Fibroblast of pulmonary artery (primary cell): ENCODE measurements around the gene ANO10.
A peak's percentile ranks its signal among the peaks of the same experiment; 100 is the strongest.

Experiments
- DNase-seq: peaks from one replicate; pipeline ENCODE4 v3.0.0-alpha.2; 2010; ENCODE audit warnings: low read depth
- H3K4me3 ChIP-seq: replicated peaks from 2 replicates; pipeline ENCODE4 v1.5.1; 2011; ENCODE audit warnings: low read depth, mild to moderate bottlenecking, control low read depth, low read length, moderate library complexity
- CTCF ChIP-seq: IDR thresholded peaks from 2 replicates; pipeline ENCODE4 v1.5.1; 2011; ENCODE audit warnings: mild to moderate bottlenecking, control low read depth, low read length, inconsistent platforms; ENCODE audit errors: missing control alignments

Gene ANO10

DNA sequence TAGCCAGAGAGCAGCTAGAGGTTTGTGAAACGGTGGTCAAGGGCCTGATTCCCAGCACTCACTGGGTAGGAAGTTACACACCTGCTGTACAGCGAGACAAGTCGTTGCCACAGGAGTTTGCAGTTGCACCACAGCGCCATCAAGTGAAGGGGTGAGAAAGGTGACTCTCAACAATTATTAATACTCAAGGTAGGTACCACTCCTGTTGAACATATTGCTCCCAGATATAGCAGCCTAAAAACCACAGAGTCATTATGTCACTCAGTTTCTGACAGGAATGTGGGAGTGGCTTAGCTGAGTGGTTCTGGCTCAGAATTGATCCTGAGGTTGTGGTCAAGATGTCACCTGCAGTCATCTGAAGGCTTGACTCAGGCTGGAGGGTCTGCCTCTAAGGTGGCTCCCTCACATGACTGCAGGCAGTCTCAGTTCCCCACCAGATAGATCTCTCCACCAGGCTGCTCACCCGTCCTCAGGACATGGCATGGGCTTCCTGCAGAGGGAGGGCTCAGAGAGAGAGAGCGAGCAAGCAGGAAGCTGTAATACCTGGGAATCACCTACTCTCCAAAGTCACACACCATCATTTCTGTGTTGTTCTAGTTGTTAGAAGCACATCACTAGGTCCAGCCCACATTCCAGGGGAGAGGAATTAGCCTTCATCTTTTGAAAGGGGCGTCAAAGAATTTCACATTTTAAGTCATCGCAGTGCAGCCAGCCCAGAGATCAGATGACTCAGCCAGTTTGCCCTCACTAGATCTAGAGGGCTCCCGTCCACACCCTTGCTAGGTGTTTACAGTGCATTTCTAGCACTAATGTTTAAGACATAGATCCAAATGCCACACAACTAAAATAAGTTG, 17.0 kb upstream of the ANO10 start:
- H3K4me3 ChIP-seq: no peak overlapping the region
- TF ChIP-seq CTCF: no peak
- DNase-seq: no peak

GRCh38 chr3:43637702-43638101, 15.9 kb upstream of the ANO10 start:
- no peak for TF ChIP-seq CTCF
- no peak overlapping the region for H3K4me3 ChIP-seq
- no peak for DNase-seq

DNA sequence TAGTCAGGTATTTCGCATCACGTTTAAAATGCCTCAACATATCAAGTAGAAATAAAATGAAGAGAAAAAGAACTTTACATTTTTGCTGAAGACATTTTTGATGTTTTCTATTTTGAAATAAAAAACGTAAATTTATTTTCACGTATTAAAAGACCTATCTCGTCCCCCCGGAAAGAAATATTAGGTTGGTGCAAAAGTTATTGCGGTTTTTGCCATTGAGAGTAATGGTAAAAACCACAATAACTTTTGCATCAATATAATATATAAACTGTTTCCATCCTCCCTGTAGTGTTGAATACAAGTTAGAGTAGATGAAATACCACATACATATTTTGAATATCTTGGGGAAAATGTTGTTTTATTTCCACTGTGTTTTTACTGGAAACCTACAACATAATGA, 11.2 kb upstream of the ANO10 start:
- no peak for DNase-seq
- TF ChIP-seq CTCF: no peak
- no peak overlapping the region for H3K4me3 ChIP-seq

- peak; percentile 62 for DNase-seq
- no peak for TF ChIP-seq CTCF
- no peak overlapping the region for H3K4me3 ChIP-seq
Observed at GRCh38 chr3:43632269-43632733, 10.5 kb upstream of the ANO10 start.

GRCh38 chr3:43629741-43630140, 7.9 kb upstream of the ANO10 start:
- no peak for DNase-seq
- TF ChIP-seq CTCF: no peak
- H3K4me3 ChIP-seq: no peak overlapping the region

DNA sequence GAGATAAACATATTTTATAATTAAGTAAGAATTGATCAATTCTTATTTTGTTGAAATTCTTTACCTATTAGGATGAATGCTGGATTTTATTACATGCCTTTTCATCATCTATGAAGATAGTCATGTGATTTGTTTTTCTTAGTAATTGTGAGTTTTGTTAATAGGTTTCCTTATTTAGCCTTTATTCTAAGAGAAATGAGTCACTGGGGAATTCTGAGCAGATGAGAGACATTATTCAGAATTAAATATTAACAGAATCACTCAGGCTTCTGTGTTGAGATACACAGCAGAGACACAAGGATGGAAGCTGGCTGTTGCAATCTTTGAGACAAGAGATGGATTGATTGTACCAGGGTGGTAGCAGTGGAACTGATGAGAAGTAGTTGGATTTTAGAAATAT, 7.4 kb upstream of the ANO10 start:
- DNase-seq: no peak
- no peak overlapping the region for H3K4me3 ChIP-seq

More for the DNA sequence above, 7.4 kb upstream of the ANO10 start:
- no peak for TF ChIP-seq CTCF
